GM12891 (cell line): ENCODE measurements around the gene CIITA.
A peak's percentile ranks its signal among the peaks of the same experiment; 100 is the strongest.

ENCODE experiments used
- DNase-seq: peaks from one replicate; pipeline ENCODE4 v3.0.0; 2011; ENCODE audit warnings: low spot score; ENCODE audit not compliant: insufficient read length
- FAIRE-seq: peaks from 2 replicates; lab custom pipeline; 2011; peaks lifted over from hg19 to GRCh38; lab: Jason Lieb, UNC
- PAX5 ChIP-seq: IDR thresholded peaks from 2 replicates; pipeline ENCODE4 v1.6.1; 2011; ENCODE audit warnings: low read length, moderate library complexity, mild to moderate bottlenecking; ENCODE audit not compliant: insufficient read depth, severe bottlenecking
- POLR2A ChIP-seq: IDR thresholded peaks from 2 replicates; pipeline ENCODE4 v1.6.1; 2011; ENCODE audit warnings: low read depth, low read length, control low read depth
- POLR2AphosphoS5 ChIP-seq: IDR thresholded peaks from 2 replicates; pipeline ENCODE4 v1.6.1; 2011; ENCODE audit warnings: low read depth, low read length, control low read depth
- POU2F2 ChIP-seq: IDR thresholded peaks from 2 replicates; pipeline ENCODE4 v1.6.1; 2011; ENCODE audit warnings: low read depth, mild to moderate bottlenecking, control low read depth, low read length, moderate library complexity
- SPI1 ChIP-seq: IDR thresholded peaks from 2 replicates; pipeline ENCODE4 v1.6.1; 2011; ENCODE audit warnings: low read depth, low read length, control low read depth
- TAF1 ChIP-seq: IDR thresholded peaks from 2 replicates; pipeline ENCODE4 v1.6.1; 2011; ENCODE audit warnings: low read depth, low read length, control low read depth

CIITA gene

DNA sequence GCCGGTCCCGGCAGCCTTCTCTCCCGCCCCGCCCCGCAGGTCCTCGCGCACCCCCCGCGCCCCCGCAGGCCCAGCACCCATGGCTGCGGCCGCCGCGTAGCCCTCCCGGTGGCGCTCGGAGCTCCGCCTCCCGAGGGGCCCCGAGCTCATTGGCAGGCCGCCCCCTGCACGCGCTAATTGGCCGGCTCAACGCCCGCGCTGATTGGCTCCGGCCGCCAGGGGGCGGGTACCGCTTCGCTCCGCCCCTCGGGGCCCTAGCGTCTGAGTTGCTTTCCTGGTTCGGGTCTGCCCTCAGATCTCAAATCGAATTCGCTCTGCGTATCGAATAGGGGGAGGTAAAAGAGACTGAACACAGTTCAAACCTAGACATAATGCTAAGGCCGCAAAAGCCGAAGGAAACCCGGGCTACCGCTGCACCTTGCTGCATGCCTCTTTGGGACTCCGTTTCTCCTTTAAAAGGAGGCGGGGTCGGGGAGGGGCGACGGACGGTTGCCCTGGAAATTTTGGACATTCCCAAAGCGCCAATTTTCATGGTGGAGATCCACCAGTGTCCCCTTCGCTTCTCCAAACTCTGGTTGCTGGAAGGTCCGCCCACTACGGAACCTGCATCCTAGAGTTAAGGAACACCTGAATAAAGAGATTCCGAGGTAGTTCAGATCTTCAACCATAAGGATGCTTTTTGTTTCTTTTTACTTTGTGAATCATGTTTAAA lies 65.5 kb downstream of the CIITA start, which contains the start of gene DEXI:
TSS of gene DEXI (minus strand) at position 117 of the 712 bp plus-strand sequence. CDS start 463 bp downstream, outside the sequence.
- FAIRE-seq = peak; percentile 88
- TF ChIP-seq SPI1 (no peak), POU2F2 (no peak), POLR2AphosphoS5 (no peak), POLR2A (no peak), TAF1 (no peak), PAX5 (no peak)
- peak; percentile 99 for DNase-seq

DNA sequence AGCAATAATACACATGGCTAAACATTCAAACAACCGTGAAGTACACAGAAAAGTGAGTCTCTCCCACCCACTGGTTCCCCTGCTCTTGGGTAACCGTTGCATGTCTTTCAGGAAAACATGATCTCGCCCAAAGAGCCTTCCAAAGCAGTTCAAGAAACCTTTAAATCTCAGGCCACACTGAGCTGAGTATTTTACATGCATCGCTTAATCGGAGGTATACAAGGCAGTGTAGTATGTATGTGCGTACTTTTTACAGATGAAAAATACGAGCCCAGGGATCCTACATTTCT lies 66.0 kb downstream of the CIITA start:
- FAIRE-seq (no peak), DNase-seq (no peak)
- TF ChIP-seq SPI1 (no peak), POLR2AphosphoS5 (no peak), TAF1 (no peak), PAX5 (no peak), POU2F2 (no peak), POLR2A (no peak)

DNA sequence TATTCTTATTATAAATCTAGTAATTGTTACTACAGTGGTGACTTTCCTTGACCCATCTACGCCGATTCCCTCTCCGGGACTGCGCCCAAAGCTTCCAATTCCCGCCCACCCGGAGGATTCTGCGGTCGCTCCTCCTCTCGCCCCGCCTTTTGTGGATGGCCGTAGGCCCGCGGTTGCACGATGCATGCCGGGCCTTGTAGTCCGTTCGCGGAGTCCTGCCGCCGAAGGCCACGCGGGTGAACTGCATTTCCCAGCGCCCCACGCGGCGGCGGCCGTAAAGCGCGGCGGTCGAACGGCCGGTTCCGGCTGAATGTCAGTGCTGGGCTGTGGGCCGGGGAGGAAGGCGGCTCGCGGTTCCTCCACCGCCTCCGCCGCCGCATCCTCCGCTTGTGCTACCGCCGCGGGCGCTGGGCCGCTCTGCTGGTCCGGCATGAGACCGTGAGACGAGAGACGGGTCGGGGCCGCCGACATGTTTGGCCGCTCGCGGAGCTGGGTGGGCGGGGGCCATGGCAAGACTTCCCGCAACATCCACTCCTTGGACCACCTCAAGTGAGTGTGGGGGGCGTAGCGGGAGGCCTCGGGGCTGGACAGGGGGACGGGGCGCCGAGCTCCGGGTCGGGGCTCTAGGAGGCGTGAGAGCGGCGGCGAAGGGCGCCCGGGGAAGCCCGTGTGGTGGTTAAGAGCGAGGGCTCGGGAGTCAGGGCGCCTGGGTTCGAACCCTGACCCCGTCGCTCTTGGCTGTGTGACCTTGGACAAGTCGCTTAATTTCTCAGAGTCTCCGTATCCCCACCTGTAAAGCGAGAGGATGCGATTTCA lies 67.5 kb downstream of the CIITA start, which contains the start of gene CLEC16A:
TSS of gene CLEC16A (plus strand) at position 316 of the 816 bp plus-strand sequence. CDS start at position 470, 154 bp downstream.
- peak; percentile 98 for FAIRE-seq
- DNase-seq = peak; percentile 84
- TF ChIP-seq POLR2A (no peak), TAF1 (peak; percentile 54; the same call in 1 of the 2 replicates), SPI1 (no peak), PAX5 (peak; percentile 67), POLR2AphosphoS5 (peak; percentile 42; the same call in 1 of the 2 replicates), POU2F2 (no peak; the same call in 1 of the 2 replicates)

DNA sequence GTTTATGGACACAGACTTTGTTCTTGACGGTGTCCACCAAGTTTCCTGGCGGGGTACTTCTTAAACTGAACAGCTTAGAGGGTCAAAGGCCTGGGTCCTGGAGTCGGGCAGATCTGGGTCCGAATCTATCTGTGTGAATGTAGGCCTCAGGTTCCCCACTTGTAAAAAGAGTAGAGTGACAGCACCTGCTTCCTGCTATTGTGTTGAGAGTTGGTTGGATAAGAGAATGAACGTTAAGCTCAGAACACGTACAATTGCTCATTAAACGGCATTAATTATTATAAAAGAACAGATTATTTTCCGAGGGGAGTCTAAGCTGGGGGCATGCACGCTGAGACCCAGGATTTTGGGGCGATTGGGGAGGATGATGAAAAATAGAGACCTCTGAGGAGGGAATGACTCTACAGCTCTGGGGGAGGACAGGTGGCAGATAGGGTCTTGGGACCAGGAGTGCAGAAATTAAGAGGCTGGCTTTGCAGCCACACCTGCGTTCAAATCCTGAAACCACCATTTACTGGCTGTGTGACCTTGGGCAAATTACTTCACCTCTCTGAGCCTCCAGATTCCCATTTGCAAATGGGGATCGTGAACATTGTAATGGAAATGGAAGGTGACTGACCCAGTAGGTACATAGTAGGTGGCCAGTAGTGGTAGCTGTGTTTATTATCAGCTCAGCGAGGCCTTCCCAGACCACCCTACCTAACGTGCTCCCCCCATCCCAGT lies 68.2 kb downstream of the CIITA start:
- 0 out of 2 replicates have a peak, but pooled peaks have one; percentile 11 for TF ChIP-seq POU2F2
- no peak for TF ChIP-seq POLR2A
- no peak for FAIRE-seq
- no peak for DNase-seq

DNA sequence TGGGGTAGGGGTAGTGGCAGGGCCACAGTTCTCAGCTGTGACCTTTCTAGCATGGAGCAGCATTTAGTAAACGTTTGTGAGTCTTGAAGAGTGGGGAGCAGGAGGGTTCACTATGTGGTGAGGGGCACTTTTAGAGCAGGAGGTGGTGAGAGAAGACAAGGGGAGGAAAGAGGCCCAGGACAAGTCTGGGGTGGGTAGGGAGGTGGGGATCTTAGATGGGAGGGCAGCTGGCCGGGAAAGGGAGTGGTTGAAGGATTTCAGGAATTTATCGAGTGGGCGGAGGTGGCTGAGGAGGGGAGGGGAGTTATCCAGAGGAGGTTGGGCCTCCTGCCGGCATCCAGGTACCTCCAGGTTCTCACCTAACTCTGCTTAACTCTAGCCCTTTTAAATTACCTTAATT lies 69.3 kb downstream of the CIITA start:
- DNase-seq (no peak), FAIRE-seq (no peak)
- TF ChIP-seq POLR2AphosphoS5 (no peak), TAF1 (no peak), SPI1 (no peak), POLR2A (no peak), PAX5 (no peak), POU2F2 (no peak)

DNA sequence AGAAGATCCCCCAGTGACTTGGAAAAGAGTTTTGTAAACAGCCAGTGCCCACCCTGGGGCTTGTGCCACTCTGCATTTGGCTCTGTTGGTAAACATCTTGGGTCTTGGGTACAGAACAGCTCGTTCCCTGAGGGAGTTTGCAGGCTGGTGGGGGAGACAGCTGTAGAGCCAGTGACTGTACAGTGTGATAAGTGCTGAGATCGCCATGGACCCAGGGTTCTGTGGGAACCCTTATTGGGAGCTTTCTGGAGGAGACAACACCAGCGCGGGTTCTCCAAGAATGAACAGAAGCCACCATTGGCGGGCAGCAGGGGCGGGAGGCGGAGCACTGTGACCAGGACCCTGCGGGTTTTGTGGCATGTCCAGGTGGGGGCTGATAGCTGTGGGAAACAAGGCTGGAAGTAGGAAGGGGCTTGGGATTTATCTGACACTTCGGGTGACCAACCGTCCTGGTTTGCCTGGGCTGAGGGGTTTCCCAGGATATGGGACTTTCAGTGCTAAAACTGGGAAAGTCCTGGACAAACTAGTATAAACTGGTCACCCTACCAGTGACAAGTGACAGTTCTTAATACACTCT lies 70.3 kb downstream of the CIITA start:
- TF ChIP-seq POLR2AphosphoS5 = no peak
- TF ChIP-seq SPI1 = no peak
- no peak for TF ChIP-seq POLR2A
- no peak for TF ChIP-seq POU2F2
- no peak for TF ChIP-seq TAF1
- TF ChIP-seq PAX5 = no peak
- no peak for FAIRE-seq
- no peak for DNase-seq

DNA sequence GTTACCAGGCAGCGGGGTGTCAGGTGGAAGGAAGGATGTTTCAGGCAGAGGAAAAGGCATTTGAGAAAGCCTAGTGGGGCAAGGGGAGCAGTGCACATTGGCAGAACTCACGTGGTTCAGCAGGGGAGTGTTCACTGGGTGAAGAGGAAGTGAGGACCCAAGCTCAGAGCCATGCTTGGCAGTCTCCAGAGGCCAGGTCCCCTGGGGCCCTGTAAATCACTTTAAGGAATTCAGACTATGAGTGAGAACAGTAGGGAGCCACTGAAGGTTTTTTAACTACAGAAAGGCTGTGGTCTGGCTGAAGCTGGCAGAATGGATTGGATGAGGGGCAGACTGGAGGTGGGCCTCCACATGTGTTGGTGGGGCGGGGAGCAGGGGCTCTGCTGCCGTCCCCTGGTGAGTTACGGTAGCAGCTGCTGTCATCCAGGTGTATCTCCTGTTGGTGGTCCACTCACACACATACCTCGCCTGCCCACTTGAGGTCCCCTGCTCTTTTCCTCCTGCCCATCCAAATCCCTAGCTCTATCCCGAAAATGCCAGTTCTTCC lies 72.5 kb downstream of the CIITA start:
- TF ChIP-seq PAX5 = peak; percentile 52
- peak; percentile 89 for TF ChIP-seq SPI1
- no peak for TF ChIP-seq POLR2AphosphoS5
- FAIRE-seq (peak; percentile 90), DNase-seq (no peak)

DNA sequence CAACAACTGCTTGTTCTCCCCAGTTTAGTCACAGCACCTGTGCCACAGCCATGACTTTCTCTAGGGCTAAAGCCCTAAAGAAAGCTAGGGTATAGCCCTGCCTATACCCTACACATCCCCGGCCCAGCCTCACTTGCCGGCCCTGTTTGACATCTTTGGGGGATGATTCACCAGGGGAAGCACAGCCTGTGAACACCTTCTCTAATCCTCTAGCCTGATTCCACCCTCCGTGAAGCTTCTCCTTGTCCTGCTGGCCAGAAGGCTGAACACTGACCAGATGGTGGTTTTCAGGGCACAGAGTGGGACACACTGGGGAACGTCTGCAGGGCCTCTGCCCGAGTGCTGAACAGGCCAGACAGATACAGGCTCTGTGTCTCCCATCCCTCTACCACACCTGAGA lies 73.4 kb downstream of the CIITA start:
- TF ChIP-seq SPI1 (no peak), PAX5 (no peak), POU2F2 (no peak), POLR2A (no peak), POLR2AphosphoS5 (no peak), TAF1 (no peak)
- no peak for DNase-seq
- no peak for FAIRE-seq

DNA sequence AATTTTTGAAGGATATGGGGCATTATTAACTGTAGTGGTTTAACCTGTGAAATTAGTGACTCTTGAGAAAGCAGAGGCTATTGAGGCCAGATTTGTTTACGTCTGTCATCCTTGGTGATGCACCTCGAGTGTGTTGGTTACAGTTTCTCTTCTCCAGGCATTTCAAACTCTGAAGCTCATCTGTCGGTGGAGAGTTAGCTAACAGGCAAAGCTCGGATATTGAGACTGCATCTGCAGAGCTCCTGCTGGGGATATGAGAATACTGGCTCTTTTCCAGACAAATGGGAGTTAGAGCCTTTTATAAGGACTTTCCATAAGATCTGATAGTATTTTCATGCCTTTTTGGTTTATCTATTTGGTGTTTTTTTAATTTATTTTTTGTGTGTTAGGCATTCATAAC lies 74.0 kb downstream of the CIITA start:
- TF ChIP-seq SPI1 (no peak), POU2F2 (no peak), POLR2AphosphoS5 (no peak), PAX5 (no peak), TAF1 (no peak), POLR2A (no peak)
- no peak for FAIRE-seq
- no peak for DNase-seq
